CD4-positive, alpha-beta T cell treated with Interleukin-6 for 4 hours (primary cell): ENCODE measurements around the gene SEMA4D.

Experiments used
- DNase-seq: peaks from one replicate; pipeline ENCODE4 v3.0.0-alpha.2; 2020; ENCODE audit warnings: mixed read lengths

Gene SEMA4D

DNA sequence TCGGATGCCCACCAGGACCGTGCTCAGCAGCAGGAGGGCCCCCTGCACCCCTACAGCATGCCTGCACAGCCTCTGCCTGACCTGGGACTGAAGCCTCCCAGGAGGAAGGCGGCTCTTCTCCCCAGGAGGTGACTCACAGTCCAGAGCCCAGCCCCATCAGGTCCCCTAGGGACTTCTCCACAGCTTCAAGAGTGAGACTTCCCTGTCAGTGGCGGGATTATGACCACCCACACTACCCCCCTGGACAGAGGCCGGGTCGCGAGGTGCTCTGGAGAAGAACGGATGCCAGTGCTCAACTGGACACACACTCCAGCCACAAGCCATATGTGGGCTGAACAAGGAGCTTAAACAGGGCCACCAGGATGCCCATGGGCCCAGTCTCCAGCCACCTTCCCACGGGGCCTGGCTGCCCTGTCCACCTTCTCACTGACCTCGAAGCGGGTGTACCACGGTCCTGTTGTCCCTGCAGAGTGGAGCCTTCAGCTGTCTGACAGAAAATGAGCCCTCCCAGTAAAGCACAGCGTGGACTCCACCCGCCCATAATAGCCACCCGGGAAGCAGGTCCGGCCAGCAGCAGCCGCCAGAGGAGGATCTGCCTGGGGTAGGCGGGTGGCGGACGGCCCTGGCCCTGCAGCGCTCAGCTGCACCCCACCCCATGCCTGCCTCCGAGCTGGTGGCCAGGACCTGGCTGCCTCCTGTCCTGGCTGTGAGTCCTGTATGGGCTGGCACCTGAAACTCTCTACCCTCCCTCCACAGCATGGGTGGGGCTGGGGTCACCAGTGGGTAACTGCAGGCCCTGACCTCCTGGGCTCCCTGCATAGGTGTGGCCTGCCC, 54.7 kb downstream of the SEMA4D start:
- no peak for DNase-seq

GRCh38 chr9:89442501-89442978, 55.4 kb downstream of the SEMA4D start:
- peak; percentile 33 for DNase-seq

DNA sequence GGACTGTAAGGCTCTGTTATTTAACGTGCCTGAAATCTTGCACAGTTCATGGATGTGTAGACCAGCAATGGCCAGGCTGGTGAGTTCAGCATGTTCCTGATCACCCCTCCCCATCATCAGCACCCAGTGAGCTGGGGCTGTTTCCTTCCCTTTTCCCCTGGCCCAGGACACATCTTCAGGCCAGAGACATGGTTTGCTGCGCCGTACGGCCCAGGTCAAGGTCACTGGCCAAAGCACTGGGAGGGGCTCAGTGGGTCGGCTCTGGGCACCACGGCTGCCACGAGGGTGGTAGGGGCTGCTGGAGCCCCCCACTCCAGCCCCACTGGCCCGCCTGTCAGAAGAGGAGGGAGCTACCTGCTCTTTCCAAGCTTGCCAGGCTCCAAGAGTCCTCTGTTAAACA, 55.9 kb downstream of the SEMA4D start:
- DNase-seq = no peak

DNA sequence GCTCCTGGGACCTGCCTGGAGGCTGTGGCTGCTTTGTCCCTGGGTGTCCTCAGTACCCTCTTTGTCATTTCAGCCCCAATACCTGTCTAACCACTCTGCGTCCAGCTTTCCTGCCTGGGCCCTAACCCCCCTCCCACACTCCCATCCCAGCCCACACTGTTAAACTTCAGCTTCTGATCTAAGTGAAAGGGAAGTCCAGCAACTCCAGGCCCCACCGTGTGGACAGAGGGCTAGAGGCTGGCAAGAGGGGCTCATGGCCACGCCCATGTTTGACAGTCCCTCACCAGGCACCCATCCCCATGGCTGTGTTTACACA, 56.3 kb downstream of the SEMA4D start:
- no peak for DNase-seq

GRCh38 chr9:89440951-89441654, 56.8 kb downstream of the SEMA4D start:
- no peak for DNase-seq

GRCh38 chr9:89440548-89440947, 57.4 kb downstream of the SEMA4D start:
- DNase-seq = peak; percentile 69

DNA sequence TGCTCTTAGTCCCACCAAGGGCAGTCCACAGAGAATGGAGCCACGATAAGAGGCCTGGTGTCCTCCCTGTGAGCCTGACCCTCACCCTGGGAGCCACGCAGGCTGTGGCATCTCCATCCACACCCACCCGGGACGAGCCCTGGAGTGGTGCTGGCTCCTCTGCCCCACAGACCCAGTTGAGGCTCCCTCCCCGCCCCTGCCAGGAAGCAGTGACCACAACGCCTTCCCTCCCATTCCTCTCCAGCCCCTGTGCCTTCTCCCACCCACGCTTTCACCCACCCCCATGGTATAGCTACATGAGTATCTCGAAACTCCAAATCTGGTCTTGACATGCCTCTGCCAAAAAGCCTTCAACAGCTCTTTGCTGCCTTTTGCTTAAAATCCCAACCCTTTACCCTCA, 57.9 kb downstream of the SEMA4D start:
- DNase-seq = no peak

- DNase-seq = no peak
Measured at GRCh38 chr9:89439571-89439970, 58.3 kb downstream of the SEMA4D start.

GRCh38 chr9:89438194-89438593, 59.7 kb downstream of the SEMA4D start:
- DNase-seq = no peak

- DNase-seq = no peak
Measured at GRCh38 chr9:89437772-89438171, 60.1 kb downstream of the SEMA4D start.

DNA sequence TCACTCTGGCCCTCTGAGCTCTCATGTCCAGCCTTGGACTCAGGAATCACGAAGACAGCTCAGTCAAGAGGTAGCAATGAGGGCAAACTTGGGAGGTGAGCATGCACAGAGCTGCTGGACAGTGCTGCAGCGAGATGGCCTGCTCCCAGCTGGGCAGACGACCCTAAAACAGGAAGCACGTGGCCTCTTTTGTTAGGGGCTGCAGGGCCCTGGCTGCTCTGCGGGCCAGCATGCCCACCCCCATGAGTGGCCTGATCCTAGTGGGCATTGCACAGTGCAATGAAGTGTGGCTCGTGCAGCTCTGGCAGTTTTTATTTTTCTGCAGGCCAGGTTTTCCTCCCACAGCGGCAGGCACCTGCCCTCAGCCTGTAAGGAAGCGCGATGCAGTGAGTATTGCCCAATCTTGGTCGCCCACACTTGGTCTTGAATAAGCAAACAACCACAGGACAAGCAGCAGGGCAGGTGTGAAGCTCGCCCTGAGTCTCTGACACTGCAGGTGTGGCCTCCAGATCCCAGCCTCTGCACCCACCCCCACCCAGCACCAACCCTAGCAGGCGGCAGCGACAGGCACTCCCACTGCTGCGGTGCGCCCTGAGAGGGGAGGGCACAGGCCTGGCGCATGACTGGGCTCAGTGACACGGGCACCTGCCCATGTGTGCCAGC, 60.8 kb downstream of the SEMA4D start:
- peak; percentile 81 for DNase-seq

GRCh38 chr9:89436326-89436725, 61.6 kb downstream of the SEMA4D start:
- no peak for DNase-seq

DNA sequence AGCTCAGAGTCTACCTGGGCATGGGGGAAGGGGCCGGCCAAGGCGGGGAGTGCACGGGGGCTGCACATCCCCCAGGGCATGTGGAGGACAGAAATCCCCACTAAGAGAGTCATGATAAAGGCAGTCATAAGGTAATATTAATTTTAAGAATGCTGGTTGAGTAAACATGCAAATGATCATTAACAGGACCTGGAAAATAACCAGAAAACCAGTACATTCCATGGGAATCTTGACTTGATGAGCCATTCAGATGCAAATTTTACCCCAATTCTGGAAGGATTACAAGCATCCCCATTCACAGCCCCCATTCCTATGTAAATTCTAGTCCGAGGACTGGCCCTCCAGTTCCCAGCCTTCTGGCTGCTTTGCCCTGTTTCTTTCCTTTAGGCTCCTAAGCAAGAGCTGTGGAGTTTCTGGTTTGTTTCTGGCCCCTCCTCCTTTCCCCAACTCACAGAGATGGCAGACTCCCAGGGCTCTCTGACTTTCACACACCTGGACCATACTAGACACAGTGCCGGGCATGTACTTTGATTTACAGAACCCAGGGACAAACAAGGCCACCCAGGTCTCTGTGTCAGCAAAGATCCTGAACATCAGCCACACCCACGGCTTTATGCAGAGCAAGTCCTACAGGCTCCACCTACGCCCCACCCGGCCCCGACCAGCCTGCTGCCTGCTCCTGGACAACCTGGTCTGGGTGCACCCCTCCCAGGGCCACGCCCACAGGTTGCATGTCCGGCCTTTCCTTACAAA, 62.7 kb downstream of the SEMA4D start:
- DNase-seq = peak; percentile 34

- DNase-seq = no peak
Measured at GRCh38 chr9:89434636-89435035, 63.3 kb downstream of the SEMA4D start.

DNA sequence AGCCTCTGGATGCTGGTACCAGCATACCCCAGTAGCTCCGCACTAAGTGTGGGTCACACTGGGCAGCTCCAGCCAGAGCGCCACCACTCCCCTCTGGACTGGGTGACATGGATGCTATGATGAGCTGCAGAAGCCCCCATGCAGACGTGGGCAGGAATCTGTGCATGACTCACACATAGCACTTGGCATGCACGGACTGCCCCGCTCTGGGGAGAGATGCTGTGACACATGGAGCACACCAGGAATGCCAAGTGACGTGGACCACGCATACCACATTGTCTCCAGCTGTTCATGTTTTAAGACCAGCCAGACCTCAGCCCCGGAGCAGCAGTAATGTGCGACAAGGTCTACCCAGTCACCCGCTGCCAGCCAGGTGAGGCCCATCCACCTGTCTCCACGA, 64.1 kb downstream of the SEMA4D start:
- DNase-seq = no peak

- no peak for DNase-seq
Measured at GRCh38 chr9:89432986-89433530, 64.9 kb downstream of the SEMA4D start.

- DNase-seq = no peak
Measured at GRCh38 chr9:89431930-89432725, 65.8 kb downstream of the SEMA4D start.

GRCh38 chr9:89430995-89431394, 66.9 kb downstream of the SEMA4D start:
- no peak for DNase-seq

GRCh38 chr9:89428901-89429890, 68.7 kb downstream of the SEMA4D start:
- peak; percentile 74 for DNase-seq

DNA sequence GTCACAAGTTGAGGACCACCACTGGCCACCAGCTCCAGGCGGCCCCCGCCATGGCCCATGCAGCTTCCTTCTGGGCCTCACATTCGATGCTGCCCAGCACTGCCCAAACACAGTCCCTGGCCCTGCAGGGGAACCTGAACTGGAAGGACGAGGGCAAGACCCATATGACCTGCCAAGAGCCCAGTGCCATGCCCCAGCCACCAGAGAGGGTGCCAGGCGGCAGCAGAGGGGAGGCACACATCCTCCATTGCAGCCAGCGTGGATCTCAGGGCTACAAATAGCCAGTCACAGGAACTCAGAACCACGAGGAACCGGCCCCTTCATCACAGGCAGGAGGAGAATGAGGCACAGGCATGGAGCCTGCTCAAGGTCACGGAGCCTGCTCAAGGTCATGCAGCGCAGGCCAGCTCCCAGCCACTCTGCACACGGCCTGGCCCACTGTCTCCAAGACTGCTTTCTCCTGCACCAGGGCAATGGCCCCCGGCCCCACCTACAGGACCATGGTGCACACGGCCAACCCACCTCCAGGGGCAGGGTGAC, 69.6 kb downstream of the SEMA4D start:
- DNase-seq = no peak
